GM12801 (cell line): ENCODE data around the gene CCDC175.

ENCODE experiments used
- TF ChIP-seq, protein P1 (sequence below): IDR thresholded peaks from one replicate; pipeline ENCODE4 v1.5.1; 2011; ENCODE audit warnings: control low read depth; ENCODE audit not compliant: insufficient read length; ENCODE audit errors: extremely low read depth

CCDC175 gene

DNA sequence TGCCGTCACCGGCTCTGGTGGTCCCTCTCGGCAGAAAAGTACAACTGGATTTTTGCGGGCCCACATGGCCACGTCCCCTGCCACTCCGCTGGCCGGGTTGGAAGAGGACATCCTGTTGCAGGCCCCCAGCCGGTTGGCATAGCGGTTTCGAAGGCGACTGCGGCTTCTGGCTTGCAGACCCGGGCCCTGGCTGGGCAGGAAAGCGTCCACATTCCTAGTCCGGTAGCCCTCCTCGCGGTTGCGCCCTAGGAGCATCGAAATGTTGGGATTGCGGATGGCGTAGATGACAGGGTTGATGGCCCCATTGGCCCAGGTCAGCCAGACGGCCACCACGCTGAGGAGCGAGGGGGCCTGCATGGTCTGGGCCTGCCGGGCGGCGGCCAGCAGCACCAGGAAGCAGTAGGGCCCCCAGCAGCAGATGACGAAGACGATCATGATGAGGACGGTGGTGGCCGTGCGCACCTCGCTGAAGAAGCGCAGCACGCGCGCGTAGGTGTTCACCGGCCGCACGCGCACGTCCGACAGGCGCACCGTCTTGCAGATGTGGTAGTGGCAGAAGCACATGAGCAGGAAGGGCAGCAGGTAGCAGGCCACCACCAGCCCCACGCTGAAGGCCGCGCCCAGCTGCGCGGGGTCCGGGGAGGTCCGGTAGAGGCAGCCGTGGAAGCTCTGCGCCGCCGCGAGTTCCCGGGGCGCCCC lies 112.7 kb downstream of the CCDC175 start:
- TF ChIP-seq, protein P1, sequence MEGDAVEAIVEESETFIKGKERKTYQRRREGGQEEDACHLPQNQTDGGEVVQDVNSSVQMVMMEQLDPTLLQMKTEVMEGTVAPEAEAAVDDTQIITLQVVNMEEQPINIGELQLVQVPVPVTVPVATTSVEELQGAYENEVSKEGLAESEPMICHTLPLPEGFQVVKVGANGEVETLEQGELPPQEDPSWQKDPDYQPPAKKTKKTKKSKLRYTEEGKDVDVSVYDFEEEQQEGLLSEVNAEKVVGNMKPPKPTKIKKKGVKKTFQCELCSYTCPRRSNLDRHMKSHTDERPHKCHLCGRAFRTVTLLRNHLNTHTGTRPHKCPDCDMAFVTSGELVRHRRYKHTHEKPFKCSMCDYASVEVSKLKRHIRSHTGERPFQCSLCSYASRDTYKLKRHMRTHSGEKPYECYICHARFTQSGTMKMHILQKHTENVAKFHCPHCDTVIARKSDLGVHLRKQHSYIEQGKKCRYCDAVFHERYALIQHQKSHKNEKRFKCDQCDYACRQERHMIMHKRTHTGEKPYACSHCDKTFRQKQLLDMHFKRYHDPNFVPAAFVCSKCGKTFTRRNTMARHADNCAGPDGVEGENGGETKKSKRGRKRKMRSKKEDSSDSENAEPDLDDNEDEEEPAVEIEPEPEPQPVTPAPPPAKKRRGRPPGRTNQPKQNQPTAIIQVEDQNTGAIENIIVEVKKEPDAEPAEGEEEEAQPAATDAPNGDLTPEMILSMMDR = no peak

DNA sequence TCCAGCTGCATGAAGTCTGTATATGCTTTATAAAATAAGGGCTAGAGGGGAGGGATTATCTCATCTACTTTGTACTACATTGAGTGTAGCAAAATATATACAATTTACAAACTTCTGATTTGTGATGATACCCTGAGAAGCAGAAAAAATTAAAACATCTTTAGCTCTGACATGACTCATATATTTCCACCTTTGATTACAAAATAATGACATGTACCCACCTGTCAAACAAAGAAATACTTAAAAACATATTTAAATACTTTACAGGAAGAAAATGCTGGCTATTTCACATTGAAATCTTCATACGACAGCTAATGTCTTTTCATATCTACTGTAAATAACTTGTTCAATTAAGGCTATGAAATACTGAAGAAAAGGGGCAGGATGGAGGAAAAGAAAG lies 114.7 kb downstream of the CCDC175 start:
- TF ChIP-seq, protein P1 = no peak

DNA sequence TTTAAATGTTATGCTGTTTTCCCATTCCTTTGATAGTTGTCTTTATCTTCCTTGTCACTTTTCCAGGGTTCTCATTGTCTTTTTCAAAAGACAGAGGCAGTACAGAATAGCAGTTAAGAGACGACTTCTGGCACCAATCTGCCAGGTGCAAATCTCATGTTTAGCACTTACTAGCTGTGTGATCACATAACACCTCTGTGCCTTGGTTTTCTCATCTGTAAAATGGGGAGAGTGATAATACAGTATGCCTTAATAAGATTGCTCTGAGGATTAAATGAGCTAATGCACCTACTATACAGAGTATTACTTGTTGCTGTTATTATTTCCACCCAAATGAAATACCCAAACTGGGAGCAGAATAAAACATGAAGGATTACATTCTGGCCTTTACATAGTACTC lies 116.2 kb downstream of the CCDC175 start:
- TF ChIP-seq, protein P1 = no peak

DNA sequence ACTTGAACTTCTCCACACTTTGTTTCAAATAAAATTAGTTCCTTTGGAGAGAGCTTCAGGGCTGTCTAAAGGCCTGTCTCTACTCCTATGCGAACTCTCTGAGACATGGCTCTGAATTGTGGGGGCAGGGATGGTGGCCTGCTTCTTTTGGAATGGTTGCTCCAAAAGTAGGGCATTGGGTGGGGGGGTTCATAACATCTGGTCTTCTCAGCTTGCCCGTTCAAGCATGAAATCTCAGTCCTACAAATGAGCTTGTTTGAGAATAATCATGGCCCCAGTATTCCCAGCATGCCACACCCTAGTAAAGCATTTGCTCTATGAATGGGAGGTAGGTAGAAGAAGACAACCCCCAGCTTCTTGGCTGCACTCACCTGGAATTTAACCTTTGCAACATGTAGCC lies 118.1 kb downstream of the CCDC175 start:
- TF ChIP-seq, protein P1 = no peak

DNA sequence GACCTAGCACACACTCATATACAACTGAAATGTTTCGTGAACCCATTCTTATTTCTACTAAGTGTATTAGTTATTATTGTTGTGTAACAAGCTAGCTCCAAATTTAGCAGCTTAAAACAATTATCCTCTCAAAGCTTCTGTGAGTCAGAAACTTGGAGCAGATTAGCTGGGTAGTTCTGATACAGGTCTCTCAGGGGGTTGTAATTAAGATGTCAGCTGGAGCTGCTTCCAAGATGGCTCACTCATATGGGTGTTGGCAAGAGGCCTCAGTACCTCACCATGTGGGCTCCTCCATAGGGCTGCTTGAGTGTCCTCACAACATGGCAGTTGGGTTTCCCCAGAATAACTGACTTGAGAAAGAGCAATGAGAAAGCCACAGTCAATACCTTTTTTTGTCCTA lies 121.2 kb downstream of the CCDC175 start:
- TF ChIP-seq, protein P1 = no peak
